Measurements from ENCODE around the gene EXT2.

GRCh38 chr11:44267006-44267749 is 171.7 kb downstream of the EXT2 start:
- TF ChIP-seq, protein P1, sequence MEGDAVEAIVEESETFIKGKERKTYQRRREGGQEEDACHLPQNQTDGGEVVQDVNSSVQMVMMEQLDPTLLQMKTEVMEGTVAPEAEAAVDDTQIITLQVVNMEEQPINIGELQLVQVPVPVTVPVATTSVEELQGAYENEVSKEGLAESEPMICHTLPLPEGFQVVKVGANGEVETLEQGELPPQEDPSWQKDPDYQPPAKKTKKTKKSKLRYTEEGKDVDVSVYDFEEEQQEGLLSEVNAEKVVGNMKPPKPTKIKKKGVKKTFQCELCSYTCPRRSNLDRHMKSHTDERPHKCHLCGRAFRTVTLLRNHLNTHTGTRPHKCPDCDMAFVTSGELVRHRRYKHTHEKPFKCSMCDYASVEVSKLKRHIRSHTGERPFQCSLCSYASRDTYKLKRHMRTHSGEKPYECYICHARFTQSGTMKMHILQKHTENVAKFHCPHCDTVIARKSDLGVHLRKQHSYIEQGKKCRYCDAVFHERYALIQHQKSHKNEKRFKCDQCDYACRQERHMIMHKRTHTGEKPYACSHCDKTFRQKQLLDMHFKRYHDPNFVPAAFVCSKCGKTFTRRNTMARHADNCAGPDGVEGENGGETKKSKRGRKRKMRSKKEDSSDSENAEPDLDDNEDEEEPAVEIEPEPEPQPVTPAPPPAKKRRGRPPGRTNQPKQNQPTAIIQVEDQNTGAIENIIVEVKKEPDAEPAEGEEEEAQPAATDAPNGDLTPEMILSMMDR (IDR thresholded peaks at IDR 0.05), result no peak
- TF ChIP-seq POLR2A (IDR thresholded peaks at IDR 0.05) (no peak), POLR2AphosphoS5 (IDR thresholded peaks at IDR 0.05; ENCODE audit: insufficient read depth in 1 of 2, low read depth in 1 of 2) (no peak)
